HG02623 (cell line): ENCODE measurements around the gene MORF4L2.
A peak's percentile ranks its signal among the peaks of the same experiment; 100 is the strongest.

Experiments used
- ATAC-seq: cut with Tn5 transposase; IDR thresholded peaks from one replicate; pipeline ENCODE4 v1.9.1; 2021; ENCODE audit warnings: moderate library complexity; ENCODE audit not compliant: unreplicated experiment

The MORF4L2 gene

GRCh38 chrX:103686199-103687072 is at the start of gene MORF4L2:
MORF4L2 (minus strand) TSS chrX:103686699; CDS start chrX:103677027, 9,672 bp downstream.
- ATAC-seq, result peak; percentile 91

- no peak for ATAC-seq
Observed at GRCh38 chrX:103734125-103734760, 47.7 kb upstream of the MORF4L2 start.

- no peak for ATAC-seq
Observed at GRCh38 chrX:103733017-103733416, 46.5 kb upstream of the MORF4L2 start.

GRCh38 chrX:103730796-103731493 is 44.4 kb upstream of the MORF4L2 start:
- no peak for ATAC-seq

- no peak for ATAC-seq
Observed at GRCh38 chrX:103730147-103730795, 43.8 kb upstream of the MORF4L2 start.

- ATAC-seq, result no peak
Observed at GRCh38 chrX:103729015-103729414, 42.5 kb upstream of the MORF4L2 start.

- ATAC-seq, result no peak
Observed at GRCh38 chrX:103727115-103727514, 40.6 kb upstream of the MORF4L2 start.

GRCh38 chrX:103726477-103726876 is 40.0 kb upstream of the MORF4L2 start:
- ATAC-seq, result no peak

GRCh38 chrX:103722505-103722904 is 36.0 kb upstream of the MORF4L2 start:
- no peak for ATAC-seq

GRCh38 chrX:103718120-103718519 is 31.6 kb upstream of the MORF4L2 start:
- no peak for ATAC-seq

- no peak for ATAC-seq
Observed at GRCh38 chrX:103716962-103717361, 30.5 kb upstream of the MORF4L2 start.

GRCh38 chrX:103710609-103711008 is 24.1 kb upstream of the MORF4L2 start, which contains the start of gene TMEM31:
TMEM31 (plus strand) TSS chrX:103710909; CDS start chrX:103712259, 1,350 bp downstream.
- no peak for ATAC-seq

GRCh38 chrX:103704863-103705262 is 18.4 kb upstream of the MORF4L2 start:
- ATAC-seq, result no peak

- no peak for ATAC-seq
Observed at GRCh38 chrX:103699243-103699642, 12.7 kb upstream of the MORF4L2 start.

- no peak for ATAC-seq
Observed at GRCh38 chrX:103697687-103698086, 11.2 kb upstream of the MORF4L2 start.

- no peak for ATAC-seq
Observed at GRCh38 chrX:103691059-103691458, 4.6 kb upstream of the MORF4L2 start.

- no peak for ATAC-seq
Observed at GRCh38 chrX:103688946-103689345, 2.4 kb upstream of the MORF4L2 start.

GRCh38 chrX:103687696-103688201 is 1.2 kb upstream of the MORF4L2 start:
- no peak for ATAC-seq

GRCh38 chrX:103687073-103687695 is 685 bp upstream of the MORF4L2 start:
- ATAC-seq, result peak; percentile 48

GRCh38 chrX:103685396-103685795 is 1.1 kb downstream of the MORF4L2 start:
- no peak for ATAC-seq
